ENCODE measurements around the gene KLF3. TPM values are rescaled to one million over a fixed set of nuclear protein-coding genes. Genes with fewer than 3 reads are reported as not detected.

KLF3 gene
- total and polyA plus RNA-seq, 7 donors: 29.2 to 64.0 (median 38.7) TPM

DNA sequence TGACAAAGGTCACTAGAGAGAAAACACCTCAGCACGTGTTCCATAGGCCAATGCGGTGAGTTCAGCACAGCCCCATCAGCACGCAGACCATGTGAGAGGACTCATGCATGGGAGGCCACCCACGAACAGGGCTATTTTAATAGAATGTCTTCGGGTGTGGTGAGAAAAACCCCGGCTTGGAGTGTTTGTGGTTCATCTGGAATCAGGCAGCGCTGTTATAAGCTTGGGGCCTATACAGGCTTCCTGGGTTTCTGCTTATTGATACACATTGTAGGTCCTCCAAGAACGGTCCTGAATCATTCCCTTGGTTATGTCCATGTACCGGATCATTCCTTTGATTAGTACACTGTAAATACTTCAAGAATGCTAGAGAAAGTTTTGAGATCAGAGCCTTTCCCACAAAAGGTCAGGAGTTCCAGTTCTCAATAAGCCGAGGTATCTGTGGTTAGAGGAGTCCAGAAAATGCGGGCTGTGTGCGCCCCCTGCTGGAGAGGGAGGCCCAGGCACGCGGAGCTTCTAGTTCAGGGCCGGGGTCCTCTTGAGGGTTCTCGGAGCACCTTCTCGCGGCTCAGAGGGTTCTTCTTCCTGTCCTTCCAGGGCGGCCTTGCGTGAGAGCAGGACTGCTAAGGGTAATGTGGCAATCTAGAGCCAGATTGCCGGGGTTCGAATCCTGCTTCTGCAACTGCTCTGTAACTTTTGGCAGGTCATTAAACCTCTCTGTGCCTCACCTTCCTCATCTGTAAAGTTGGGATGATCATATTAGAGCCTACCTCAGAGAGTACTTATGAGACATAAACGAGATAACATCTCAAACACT is 67.0 kb downstream of the KLF3 start:
- TF ChIP-seq, protein P1, sequence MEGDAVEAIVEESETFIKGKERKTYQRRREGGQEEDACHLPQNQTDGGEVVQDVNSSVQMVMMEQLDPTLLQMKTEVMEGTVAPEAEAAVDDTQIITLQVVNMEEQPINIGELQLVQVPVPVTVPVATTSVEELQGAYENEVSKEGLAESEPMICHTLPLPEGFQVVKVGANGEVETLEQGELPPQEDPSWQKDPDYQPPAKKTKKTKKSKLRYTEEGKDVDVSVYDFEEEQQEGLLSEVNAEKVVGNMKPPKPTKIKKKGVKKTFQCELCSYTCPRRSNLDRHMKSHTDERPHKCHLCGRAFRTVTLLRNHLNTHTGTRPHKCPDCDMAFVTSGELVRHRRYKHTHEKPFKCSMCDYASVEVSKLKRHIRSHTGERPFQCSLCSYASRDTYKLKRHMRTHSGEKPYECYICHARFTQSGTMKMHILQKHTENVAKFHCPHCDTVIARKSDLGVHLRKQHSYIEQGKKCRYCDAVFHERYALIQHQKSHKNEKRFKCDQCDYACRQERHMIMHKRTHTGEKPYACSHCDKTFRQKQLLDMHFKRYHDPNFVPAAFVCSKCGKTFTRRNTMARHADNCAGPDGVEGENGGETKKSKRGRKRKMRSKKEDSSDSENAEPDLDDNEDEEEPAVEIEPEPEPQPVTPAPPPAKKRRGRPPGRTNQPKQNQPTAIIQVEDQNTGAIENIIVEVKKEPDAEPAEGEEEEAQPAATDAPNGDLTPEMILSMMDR (IDR thresholded peaks at IDR 0.05): peak; percentile 91 to 98 (median 97)
- no peak for TF ChIP-seq POLR2A (IDR thresholded peaks at IDR 0.05)
- no peak for TF ChIP-seq POLR2AphosphoS5 (IDR thresholded peaks at IDR 0.05)
- peak in 1 of 4 donors; percentile 4 for TF ChIP-seq EP300 (IDR thresholded peaks at IDR 0.05)
- no peaks in the 10 kb centered on the region for H3K9me3 ChIP-seq
- intact Hi-C loops (cut with DNase I): loop anchor here (1.0 to 2.0 kb wide), 4 partner anchors 56 to 669 kb away; no protein-coding TSS in a partner anchor
- no peaks in the 10 kb centered on the region for H3K27me3 ChIP-seq
- H3K4me1 ChIP-seq: peaks cover 0 to 9% (median 7%) of the 10 kb centered on the region in 4 donors
- H3K27ac ChIP-seq: no peak overlapping the region
- peak; percentile 87 for DNase-seq
- no peaks in the 10 kb centered on the region for H3K36me3 ChIP-seq
- no peak overlapping the region for H3K4me3 ChIP-seq
- 25 to 31% methylated on average over 23 of the region's 23 CpGs for WGBS, 2 donors

DNA sequence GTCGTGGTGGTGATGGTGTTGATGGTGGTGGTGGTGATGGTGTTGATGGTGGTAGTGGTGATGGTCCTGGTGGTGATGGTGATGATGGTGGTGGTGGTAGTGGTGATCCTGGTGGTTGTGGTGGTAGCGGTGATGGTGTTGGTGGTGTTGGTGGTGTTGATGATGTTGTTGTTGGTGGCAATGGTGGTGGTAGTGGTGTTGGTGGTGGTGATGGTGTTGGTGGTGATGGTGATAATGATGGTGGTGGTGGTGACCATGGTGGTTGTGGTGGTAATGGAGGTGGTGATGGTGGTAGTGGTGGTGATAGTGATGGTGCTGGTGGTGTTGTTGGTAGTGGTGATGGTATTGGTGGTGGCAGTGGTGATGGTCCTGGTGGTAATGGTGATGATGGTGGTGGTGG is 69.7 kb downstream of the KLF3 start:
- H3K4me3 ChIP-seq: no peak overlapping the region
- H3K27ac ChIP-seq: no peak overlapping the region
- no peaks in the 10 kb centered on the region for H3K27me3 ChIP-seq
- no peaks in the 10 kb centered on the region for H3K9me3 ChIP-seq
- TF ChIP-seq EP300 (IDR thresholded peaks at IDR 0.05): no peak
- TF ChIP-seq POLR2A (IDR thresholded peaks at IDR 0.05): no peak
- no peak for TF ChIP-seq POLR2AphosphoS5 (IDR thresholded peaks at IDR 0.05)
- TF ChIP-seq, protein P1 (IDR thresholded peaks at IDR 0.05): no peak
- H3K36me3 ChIP-seq: no peaks in the 10 kb centered on the region
- H3K4me1 ChIP-seq: peaks cover 0 to 9% (median 7%) of the 10 kb centered on the region in 4 donors
- DNase-seq: no peak
- WGBS, 2 donors: 96 to 97% methylated on average over 2 of the region's 2 CpGs
- intact Hi-C loops (cut with DNase I): no loop called here

DNA sequence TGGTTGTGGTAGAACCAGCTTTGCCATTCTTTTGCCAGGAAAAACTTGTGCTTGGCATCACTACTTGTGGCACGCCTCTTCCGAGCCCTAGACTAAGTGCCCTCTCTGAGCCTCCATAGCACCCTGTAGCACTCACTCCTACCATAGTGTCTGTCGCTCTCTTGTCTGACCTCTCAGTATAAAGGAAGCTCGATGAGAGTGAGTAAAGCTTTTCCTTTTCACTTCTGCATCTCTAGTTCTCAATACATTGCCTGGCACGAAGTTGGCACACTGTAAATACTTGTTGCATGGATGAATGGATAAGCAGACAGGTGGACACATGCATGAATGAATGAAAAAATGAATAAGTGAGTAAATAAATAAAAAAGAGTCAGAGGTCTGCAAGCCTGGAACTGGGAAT is 70.4 kb downstream of the KLF3 start:
- Histone ChIP-seq H3K27me3 (no peaks in the 10 kb centered on the region), H3K4me1 (peaks cover 0 to 9% (median 7%) of the 10 kb centered on the region in 4 donors), H3K9me3 (no peaks in the 10 kb centered on the region), H3K27ac (no peak overlapping the region), H3K36me3 (no peaks in the 10 kb centered on the region), H3K4me3 (no peak overlapping the region)
- TF ChIP-seq POLR2A (IDR thresholded peaks at IDR 0.05) (no peak), POLR2AphosphoS5 (IDR thresholded peaks at IDR 0.05) (no peak), EP300 (IDR thresholded peaks at IDR 0.05) (no peak)
- TF ChIP-seq, protein P1 (IDR thresholded peaks at IDR 0.05): no peak
- no peak for DNase-seq
- 89 to 96% methylated on average over 5 of the region's 5 CpGs for WGBS, 2 donors
- intact Hi-C loops (cut with DNase I): no loop called here

DNA sequence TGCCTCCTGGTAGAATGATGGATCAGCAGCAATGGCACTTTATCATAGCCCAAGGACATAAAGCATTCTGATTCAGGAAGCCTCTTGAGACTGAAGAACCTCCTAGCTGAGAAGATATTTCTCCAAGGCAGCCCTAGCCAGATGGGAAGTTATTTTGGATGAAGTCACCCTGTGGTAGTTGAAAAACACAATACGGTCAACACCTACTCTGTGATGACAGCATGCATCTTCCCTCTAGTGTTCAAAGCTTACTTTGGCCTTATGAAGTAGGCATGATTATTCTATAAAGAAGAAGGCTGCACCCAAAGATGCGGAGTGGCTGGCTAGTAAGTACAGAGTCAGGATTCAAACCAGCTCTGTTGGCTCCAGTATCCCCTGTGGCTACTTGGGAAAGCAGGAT is 70.9 kb downstream of the KLF3 start:
- H3K9me3 ChIP-seq: no peaks in the 10 kb centered on the region
- no peak overlapping the region for H3K27ac ChIP-seq
- intact Hi-C loops (cut with DNase I): no loop called here
- H3K27me3 ChIP-seq: no peaks in the 10 kb centered on the region
- H3K4me1 ChIP-seq: peaks cover 0 to 9% (median 7%) of the 10 kb centered on the region in 4 donors
- H3K36me3 ChIP-seq: no peaks in the 10 kb centered on the region
- no peak for TF ChIP-seq EP300 (IDR thresholded peaks at IDR 0.05)
- no peak for TF ChIP-seq POLR2A (IDR thresholded peaks at IDR 0.05)
- TF ChIP-seq, protein P1 (IDR thresholded peaks at IDR 0.05): no peak
- no peak for TF ChIP-seq POLR2AphosphoS5 (IDR thresholded peaks at IDR 0.05)
- no peak overlapping the region for H3K4me3 ChIP-seq
- WGBS, 2 donors: 91 to 96% methylated on average over 2 of the region's 2 CpGs
- DNase-seq: no peak

All from sigmoid colon (tissue), 7 donors.